Ishikawa (cell line): ENCODE results near the gene ADCY4.

ENCODE experiments used
- CEBPB ChIP-seq: IDR thresholded peaks from 2 replicates; pipeline ENCODE4 v1.6.1; 2012
- CREB1 ChIP-seq: IDR thresholded peaks from 2 replicates; pipeline ENCODE4 v1.6.1; 2012; ENCODE audit warnings: low read depth
- EGR1 ChIP-seq: IDR thresholded peaks from 2 replicates; pipeline ENCODE4 v1.6.1; 2012
- EP300 ChIP-seq: IDR thresholded peaks from 2 replicates; pipeline ENCODE4 v1.6.1; 2012; ENCODE audit warnings: borderline replicate concordance
- FOXM1 ChIP-seq: IDR thresholded peaks from 2 replicates; pipeline ENCODE4 v1.6.1; 2012; ENCODE audit warnings: low read depth, borderline replicate concordance
- MAX ChIP-seq: IDR thresholded peaks from 2 replicates; pipeline ENCODE4 v1.6.1; 2012
- NFIC ChIP-seq: IDR thresholded peaks from 2 replicates; pipeline ENCODE4 v1.6.1; 2012
- RAD21 ChIP-seq: IDR thresholded peaks from 2 replicates; pipeline ENCODE4 v1.6.1; 2012; ENCODE audit warnings: low read depth
- REST ChIP-seq: IDR thresholded peaks from 2 replicates; pipeline ENCODE4 v1.6.1; 2012; ENCODE audit warnings: low read depth, mild to moderate bottlenecking
- TAF1 ChIP-seq: IDR thresholded peaks from 2 replicates; pipeline ENCODE4 v1.6.1; 2012; ENCODE audit warnings: low read depth, mild to moderate bottlenecking
- TCF12 ChIP-seq: IDR thresholded peaks from 2 replicates; pipeline ENCODE4 v1.6.1; 2012; ENCODE audit warnings: low read depth
- TEAD4 ChIP-seq: IDR thresholded peaks from 2 replicates; pipeline ENCODE4 v1.6.1; 2012
- USF1 ChIP-seq: IDR thresholded peaks from 2 replicates; pipeline ENCODE4 v1.6.1; 2012
- YY1 ChIP-seq: IDR thresholded peaks from 2 replicates; pipeline ENCODE4 v1.6.1; 2012; ENCODE audit warnings: low read depth
- ZBTB7A ChIP-seq: IDR thresholded peaks from 2 replicates; pipeline ENCODE4 v1.6.1; 2012; ENCODE audit warnings: low read depth

The ADCY4 gene

GRCh38 chr14:24317141-24317928 is 17.5 kb downstream of the ADCY4 start:
- no peak for TF ChIP-seq NFIC
- no peak for TF ChIP-seq ZBTB7A
- TF ChIP-seq USF1 = no peak
- TF ChIP-seq CEBPB = no peak
- TF ChIP-seq TCF12 = no peak
- TF ChIP-seq RAD21 = no peak
- no peak for TF ChIP-seq REST

GRCh38 chr14:24316597-24316950 is 18.3 kb downstream of the ADCY4 start:
- TF ChIP-seq EP300 (no peak), NFIC (no peak), USF1 (no peak), YY1 (no peak), RAD21 (no peak), TAF1 (no peak), FOXM1 (no peak), ZBTB7A (no peak), TCF12 (no peak), EGR1 (no peak), CEBPB (no peak), REST (no peak), MAX (no peak), CREB1 (no peak)

GRCh38 chr14:24315807-24316596 is 18.9 kb downstream of the ADCY4 start:
- TF ChIP-seq YY1 (no peak), EGR1 (no peak), FOXM1 (no peak), USF1 (no peak), REST (no peak), RAD21 (no peak), MAX (no peak), TCF12 (no peak), TAF1 (no peak), NFIC (no peak), TEAD4 (no peak), CEBPB (no peak)
